WTC11 (cell line): Measurements from ENCODE around the gene OSGEP. TPM values are rescaled to one million over a fixed set of nuclear protein-coding genes. Genes with fewer than 3 reads are reported as not detected.

Experiments used
- ATAC-seq: fragments of 200-7000 bp; cut with Tn5 transposase; 2 replicates; pipeline ENCODE4 v1.10.0; 2021; ENCODE audit warnings: mild to moderate bottlenecking, moderate library complexity
- CTCF ChIA-PET: fragments of 300-600 bp; sonication (Branson Sonifier 250); formaldehyde crosslinking; loops from one replicate; lab custom pipeline; 2021; ENCODE audit warnings: antibody characterized with exemption; lab: Charles Lee
- POLR2A ChIA-PET: fragments of 350-600 bp; sonication (Branson Sonifier 250); formaldehyde crosslinking; loops from one replicate; lab custom pipeline; 2021; ENCODE audit warnings: antibody characterized with exemption; lab: Charles Lee
- DNase-seq: peaks from one replicate; pipeline ENCODE4 v3.0.0; 2021; ENCODE audit warnings: low spot score
- H3K27ac Mint-ChIP-seq: 2 replicates; pipeline ENCODE4 v1.8.0; 2021; ENCODE audit warnings: mixed read lengths
- H3K27me3 Mint-ChIP-seq: 2 replicates; pipeline ENCODE4 v1.8.0; 2021; ENCODE audit warnings: low read depth, mild to moderate bottlenecking, moderate library complexity, mixed read lengths
- H3K36me3 Mint-ChIP-seq: 2 replicates; pipeline ENCODE4 v1.8.0; 2021; ENCODE audit warnings: mixed read lengths
- H3K4me1 Mint-ChIP-seq: 2 replicates; pipeline ENCODE4 v1.8.0; 2022; ENCODE audit warnings: mixed read lengths
- H3K4me3 Mint-ChIP-seq: 2 replicates; pipeline ENCODE4 v1.8.0; 2021; ENCODE audit warnings: mild to moderate bottlenecking, moderate library complexity, mixed read lengths
- H3K9me3 Mint-ChIP-seq: 2 replicates; pipeline ENCODE4 v1.8.0; 2021; ENCODE audit warnings: mixed read lengths
- ATF3 ChIP-seq: sonication (generic); formaldehyde crosslinking; conservative IDR thresholded peaks from 2 replicates; pipeline ENCODE4 v1.8.1; 2022; ENCODE audit warnings: mild to moderate bottlenecking, missing genetic modification reagents
- CREB1 ChIP-seq: sonication (generic); formaldehyde crosslinking; IDR thresholded peaks from 2 replicates; pipeline ENCODE4 v1.8.0; 2023; ENCODE audit warnings: mild to moderate bottlenecking, missing genetic modification reagents
- E2F1 ChIP-seq: sonication (generic); formaldehyde crosslinking; IDR thresholded peaks from 2 replicates; pipeline ENCODE4 v1.8.0; 2022; ENCODE audit warnings: mild to moderate bottlenecking, missing genetic modification reagents
- ELF4 ChIP-seq: sonication (generic); formaldehyde crosslinking; IDR thresholded peaks from 2 replicates; pipeline ENCODE4 v1.8.1; 2022; ENCODE audit warnings: low read depth, mild to moderate bottlenecking, moderate library complexity, missing genetic modification reagents
- ETV6 ChIP-seq: sonication (generic); formaldehyde crosslinking; IDR thresholded peaks from 2 replicates; pipeline ENCODE4 v1.8.1; 2022; ENCODE audit warnings: mild to moderate bottlenecking, missing genetic modification reagents
- FOXP1 ChIP-seq: sonication (generic); formaldehyde crosslinking; IDR thresholded peaks from 2 replicates; pipeline ENCODE4 v1.8.0; 2022; ENCODE audit warnings: missing genetic modification reagents, mild to moderate bottlenecking, moderate library complexity, borderline replicate concordance
- IRF2 ChIP-seq: sonication (generic); formaldehyde crosslinking; IDR thresholded peaks from 2 replicates; pipeline ENCODE4 v1.8.0; 2022; ENCODE audit warnings: low read depth, missing genetic modification reagents, borderline replicate concordance
- NFATC4 ChIP-seq: fragments of 250-450 bp; sonication (Bioruptor Pico); IDR thresholded peaks from 2 replicates; pipeline ENCODE4 v1.9.0; 2021; ENCODE audit warnings: mild to moderate bottlenecking
- NFE2L1 ChIP-seq: sonication (generic); formaldehyde crosslinking; IDR thresholded peaks from 2 replicates; pipeline ENCODE4 v1.8.1; 2023; ENCODE audit warnings: missing genetic modification reagents
- OVOL2 ChIP-seq: fragments of 250-450 bp; sonication (Bioruptor Pico); IDR thresholded peaks from 2 replicates; pipeline ENCODE4 v1.9.0; 2021; ENCODE audit warnings: mild to moderate bottlenecking, borderline replicate concordance
- RORB ChIP-seq: fragments of 250-450 bp; sonication (Bioruptor Pico); IDR thresholded peaks from 2 replicates; pipeline ENCODE4 v1.9.0; 2021; ENCODE audit warnings: mild to moderate bottlenecking
- TP53 ChIP-seq: sonication (generic); formaldehyde crosslinking; IDR thresholded peaks from 2 replicates; pipeline ENCODE4 v1.8.1; 2023; ENCODE audit warnings: mild to moderate bottlenecking, missing genetic modification reagents
- USF1 ChIP-seq: sonication (generic); formaldehyde crosslinking; IDR thresholded peaks from 2 replicates; pipeline ENCODE4 v1.8.0; 2022; ENCODE audit warnings: mild to moderate bottlenecking, missing genetic modification reagents
- USF2 ChIP-seq: sonication (generic); formaldehyde crosslinking; IDR thresholded peaks from 2 replicates; pipeline ENCODE4 v1.8.1; 2023; ENCODE audit warnings: mild to moderate bottlenecking, missing genetic modification reagents, moderate library complexity
- ZNF138 ChIP-seq: sonication (generic); formaldehyde crosslinking; conservative IDR thresholded peaks from 2 replicates; pipeline ENCODE4 v1.8.1; 2022; ENCODE audit warnings: mild to moderate bottlenecking, moderate library complexity, missing genetic modification reagents
- ZNF232 ChIP-seq: sonication (generic); formaldehyde crosslinking; IDR thresholded peaks from 2 replicates; pipeline ENCODE4 v1.8.0; 2022; ENCODE audit warnings: mild to moderate bottlenecking, missing genetic modification reagents
- ZNF263 ChIP-seq: sonication (generic); formaldehyde crosslinking; IDR thresholded peaks from 2 replicates; pipeline ENCODE4 v1.8.1; 2022; ENCODE audit warnings: low read depth, mild to moderate bottlenecking, moderate library complexity, missing genetic modification reagents
- ZNF512 ChIP-seq: sonication (generic); formaldehyde crosslinking; IDR thresholded peaks from 2 replicates; pipeline ENCODE4 v1.8.1; 2022; ENCODE audit warnings: missing genetic modification reagents, borderline replicate concordance
- total RNA-seq: library from RNA; stranded (reverse); gene quantifications from 3 replicates; pipeline ENCODE4 v1.2.3, GENCODE V29; 2021

OSGEP gene
- total RNA-seq, 1 experiment from 2014 or later: 40.0 TPM

GRCh38 chr14:20427231-20428009 is 27.2 kb downstream of the OSGEP start (continued):
- TF ChIP-seq RORB (CRISPR knock-in tag): no peak

- ATAC-seq (no peak), DNase-seq (no peak)
- Mint-ChIP-seq H3K27me3 (no peaks in the 10 kb centered on the region), H3K4me1 (peaks cover 30% of the 10 kb centered on the region), H3K36me3 (no peaks in the 10 kb centered on the region), H3K4me3 (no peak overlapping the region), H3K27ac (no peak overlapping the region), H3K9me3 (no peaks in the 10 kb centered on the region)
- CTCF ChIA-PET: interaction anchor here (2.3 kb wide), 1 partner anchor 10 kb away, joined by 16 read pairs; no protein-coding TSS in a partner anchor
- POLR2A ChIA-PET: interaction anchor here (1.3 kb wide), 1 partner anchor 82 kb away, joined by 3 read pairs; the partner anchor contains the start of gene PARP2
- no peak for TF ChIP-seq IRF2 (CRISPR knock-in tag)
These were observed 29.8 kb downstream of the OSGEP start for GRCh38 chr14:20424851-20425250.

GRCh38 chr14:20422886-20423285 is 31.7 kb downstream of the OSGEP start:
- CTCF ChIA-PET: interaction anchor here (1.1 to 1.4 kb wide), 2 partner anchors 65 to 80 kb away, joined by 3 read pairs; partner anchors contain the start of gene PARP2
- no peak overlapping the region for H3K4me3 Mint-ChIP-seq
- POLR2A ChIA-PET: interaction anchor here (0.6 kb wide), 1 partner anchor 64 kb away, joined by 3 read pairs; no protein-coding TSS in a partner anchor
- peaks cover 28% of the 10 kb centered on the region for H3K4me1 Mint-ChIP-seq
- peak overlapping the region; percentile 56; the same call in 1 of the 2 replicates for H3K27ac Mint-ChIP-seq
- no peaks in the 10 kb centered on the region for H3K9me3 Mint-ChIP-seq
- TF ChIP-seq NFATC4 (CRISPR knock-in tag) (no peak), RORB (CRISPR knock-in tag) (no peak), ATF3 (CRISPR knock-in tag) (no peak), TP53 (CRISPR knock-in tag) (no peak), CREB1 (CRISPR knock-in tag) (no peak), E2F1 (CRISPR knock-in tag) (no peak), ZNF232 (CRISPR knock-in tag) (no peak), OVOL2 (CRISPR knock-in tag) (no peak)
- ATAC-seq (no peak), DNase-seq (no peak)
- H3K27me3 Mint-ChIP-seq: no peaks in the 10 kb centered on the region; the same call in 1 of the 2 replicates
- H3K36me3 Mint-ChIP-seq: no peaks in the 10 kb centered on the region

- no peak for DNase-seq
- H3K36me3 Mint-ChIP-seq: no peaks in the 10 kb centered on the region
- H3K9me3 Mint-ChIP-seq: no peaks in the 10 kb centered on the region
- ChIA-PET POLR2A (no interaction called here), CTCF (interaction anchor here (0.8 kb wide), 1 partner anchor 93 kb away, joined by 3 read pairs; no protein-coding TSS in a partner anchor)
- H3K27me3 Mint-ChIP-seq: no peaks in the 10 kb centered on the region; the same call in 1 of the 2 replicates
- ATAC-seq: peak; percentile 51
- H3K27ac Mint-ChIP-seq: peak overlapping the region; percentile 88
- no peak for TF ChIP-seq ATF3 (CRISPR knock-in tag)
- no peak for TF ChIP-seq E2F1 (CRISPR knock-in tag)
- no peak for TF ChIP-seq ETV6 (CRISPR knock-in tag)
- TF ChIP-seq USF2 (CRISPR knock-in tag): peak; percentile 67
- no peak for TF ChIP-seq FOXP1
- no peak for TF ChIP-seq ZNF138 (CRISPR knock-in tag)
- peak; percentile 22; the same call in 1 of the 2 replicates for TF ChIP-seq USF1 (CRISPR knock-in tag)
- TF ChIP-seq ZNF263 (CRISPR knock-in tag): no peak
- TF ChIP-seq ZNF512 (CRISPR knock-in tag): no peak
- TF ChIP-seq CREB1 (CRISPR knock-in tag): no peak
- no peak for TF ChIP-seq NFE2L1
- no peak for TF ChIP-seq ELF4
- H3K4me3 Mint-ChIP-seq: peak overlapping the region; percentile 38; the same call in 1 of the 2 replicates
- peaks cover 20% of the 10 kb centered on the region for H3K4me1 Mint-ChIP-seq
These were observed 33.3 kb downstream of the OSGEP start for GRCh38 chr14:20421267-20421666.
